K562 (cell line): ENCODE measurements around the gene DZIP3. TPM values are rescaled to one million over a fixed set of nuclear protein-coding genes. Genes with fewer than 3 reads are reported as not detected.

ENCODE experiments used
- ADNP ChIP-seq: fragments of 200-800 bp; sonication (Bioruptor generic); IDR thresholded peaks from 2 replicates; pipeline ENCODE4 v1.6.1; 2016; ENCODE audit warnings: missing genetic modification characterization, missing compliant biosample characterization
- BCL6 ChIP-seq: fragments of 250-450 bp; sonication (Bioruptor Pico); IDR thresholded peaks from 2 replicates; pipeline ENCODE4 v1.4.0; 2020
- E2F3 ChIP-seq: fragments of 250-450 bp; sonication (Bioruptor Pico); IDR thresholded peaks from 2 replicates; pipeline ENCODE4 v1.4.0; 2020; ENCODE audit warnings: mild to moderate bottlenecking
- HEY1 ChIP-seq: fragments of 250-450 bp; sonication (Bioruptor Pico); IDR thresholded peaks from 2 replicates; pipeline ENCODE4 v1.5.0; 2020; ENCODE audit warnings: mild to moderate bottlenecking, moderate library complexity, borderline replicate concordance
- KHSRP ChIP-seq: fragments of 450-650 bp; IDR thresholded peaks from 2 replicates; pipeline ENCODE4 v1.6.1; 2017
- MIER1 ChIP-seq: fragments of 450-650 bp; IDR thresholded peaks from 2 replicates; pipeline ENCODE4 v1.6.1; 2016; ENCODE audit warnings: antibody characterized with exemption, mild to moderate bottlenecking, low read depth
- NONO ChIP-seq, 2 experiments: fragments of 200-400 bp in 1 of 2; fragments of 450-650 bp in 1 of 2; formaldehyde crosslinking in 1 of 2; IDR thresholded peaks; 2 replicates each; pipeline ENCODE4 v1.6.1; 2017; ENCODE audit warnings: low read depth in 2 of 2, mild to moderate bottlenecking in 2 of 2, moderate library complexity in 2 of 2, low read length in 1 of 2
- PHTF2 ChIP-seq: fragments of 250-450 bp; sonication (Bioruptor Pico); IDR thresholded peaks from 2 replicates; pipeline ENCODE4 v1.5.0; 2021; ENCODE audit warnings: mild to moderate bottlenecking
- SETDB1 ChIP-seq: IDR thresholded peaks from one replicate; pipeline ENCODE4 v1.6.1; 2012; ENCODE audit warnings: low read length, control low read depth, inconsistent platforms
- SMARCB1 ChIP-seq: IDR thresholded peaks from 2 replicates; pipeline ENCODE4 v1.6.1; 2011; ENCODE audit warnings: improper control_type of control experiment, low read depth; ENCODE audit not compliant: insufficient read length
- ZKSCAN1 ChIP-seq: fragments of 150-350 bp; IDR thresholded peaks from 2 replicates; pipeline ENCODE4 v1.6.1; 2016; ENCODE audit warnings: low read depth, low read length
- ZKSCAN8 ChIP-seq: fragments of 200-800 bp; sonication (Bioruptor generic); IDR thresholded peaks from 2 replicates; pipeline ENCODE4 v1.6.1; 2016; ENCODE audit warnings: missing genetic modification characterization, missing compliant biosample characterization
- ZNF165 ChIP-seq: fragments of 250-450 bp; sonication (Bioruptor Pico); IDR thresholded peaks from 2 replicates; pipeline ENCODE4 v1.4.0; 2020; ENCODE audit warnings: borderline replicate concordance
- polyA plus RNA-seq, 8 experiments: library from polyadenylated mRNA; depleted of rRNA in 4 of 8; stranded (reverse) in 5 of 8; unstranded in 3 of 8; fragments of >200 nt; fragmentation: Nextera tagmentation in 2 of 8; fragmentation: Illumina TruSeq in 1 of 8; extraction: Ambion mirVana in 2 of 8; extraction: Trizol in 1 of 8; gene quantifications; 2 replicates each; pipeline versions ENCODE4 v1.2.1 to v1.2.3, GENCODE V29; 2011 to 2014; ENCODE audit warnings: inconsistent platforms in 1 of 8, missing spikeins in 1 of 8
- total RNA-seq, 7 experiments: library from RNA; depleted of rRNA in 6 of 7; stranded (reverse); fragments of >200 nt in 6 of 7; fragmentation: Illumina TruSeq in 2 of 7; extraction: Trizol in 2 of 7; gene quantifications; 2 replicates each; pipeline versions ENCODE4 v1.2.1 to v1.2.3, GENCODE V29; 2011 to 2021; ENCODE audit warnings: low replicate concordance in 1 of 7
- TF ChIP-seq, protein P1 (sequence below), 2 experiments: fragments of 450-650 bp; formaldehyde crosslinking in 1 of 2; IDR thresholded peaks; 2 replicates each; pipeline versions ENCODE4 v1.4.0 to v1.6.1; 2014 to 2020; ENCODE audit warnings: mild to moderate bottlenecking in 2 of 2, borderline replicate concordance in 1 of 2, low read depth in 1 of 2
- TF ChIP-seq, protein P2 (sequence below): fragments of 250-450 bp; sonication (Bioruptor Pico); IDR thresholded peaks from 2 replicates; pipeline ENCODE4 v1.4.0; 2020; ENCODE audit warnings: mild to moderate bottlenecking, moderate library complexity, borderline replicate concordance

DZIP3 gene
- total and polyA plus RNA-seq, 9 of the 15 experiments (the other 6 are each of a cell fraction or from before 2014, with no cell fraction given) = 3.5 to 9.7 (median 5.7) TPM

DNA sequence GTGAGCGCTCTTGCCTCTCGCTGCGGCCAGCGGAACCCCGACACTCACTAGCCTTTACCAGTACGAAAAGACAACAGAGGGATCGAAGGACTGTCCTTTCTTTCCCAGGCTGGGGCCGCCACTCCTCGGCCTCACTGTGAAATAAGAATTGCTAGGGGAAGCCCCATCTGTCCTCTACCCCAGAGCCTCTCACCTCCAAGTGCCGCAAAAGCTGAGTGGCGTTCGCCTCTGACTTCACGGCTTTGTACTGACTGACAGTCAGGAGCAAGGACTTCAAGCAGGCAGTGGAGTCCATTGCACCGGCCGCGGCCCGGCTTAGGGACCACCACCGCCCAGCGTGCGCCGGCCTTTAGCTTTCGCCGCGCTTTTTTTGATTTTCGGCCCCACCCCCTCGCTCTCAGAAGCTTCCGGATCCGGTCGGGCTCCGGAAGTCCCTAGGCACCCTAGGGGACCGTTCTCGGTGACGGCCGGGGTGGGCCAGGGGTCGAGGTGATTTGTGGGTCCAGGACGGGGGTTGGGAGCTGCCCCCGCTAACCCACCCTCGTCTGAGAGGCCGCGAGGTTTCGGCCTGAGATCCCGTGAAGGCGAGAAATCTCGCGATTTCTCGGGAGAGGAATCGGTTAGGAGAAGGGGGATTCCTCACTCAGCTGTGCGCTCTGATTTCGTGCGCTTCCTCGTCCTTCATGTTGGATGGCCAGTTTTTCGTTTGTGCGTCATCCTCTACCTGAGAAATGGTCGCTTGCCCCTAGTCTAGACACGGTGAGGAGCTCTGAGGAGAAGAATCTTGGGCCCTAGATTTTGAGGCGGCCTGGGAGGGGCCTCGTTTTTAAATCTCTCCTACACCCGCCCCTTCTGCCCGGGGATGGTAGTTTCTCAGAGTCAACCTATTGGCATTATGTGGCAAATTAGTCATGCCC lies at the start of gene DZIP3, which contains the start of gene CIP2A (continued):
- TF ChIP-seq, protein P1, sequence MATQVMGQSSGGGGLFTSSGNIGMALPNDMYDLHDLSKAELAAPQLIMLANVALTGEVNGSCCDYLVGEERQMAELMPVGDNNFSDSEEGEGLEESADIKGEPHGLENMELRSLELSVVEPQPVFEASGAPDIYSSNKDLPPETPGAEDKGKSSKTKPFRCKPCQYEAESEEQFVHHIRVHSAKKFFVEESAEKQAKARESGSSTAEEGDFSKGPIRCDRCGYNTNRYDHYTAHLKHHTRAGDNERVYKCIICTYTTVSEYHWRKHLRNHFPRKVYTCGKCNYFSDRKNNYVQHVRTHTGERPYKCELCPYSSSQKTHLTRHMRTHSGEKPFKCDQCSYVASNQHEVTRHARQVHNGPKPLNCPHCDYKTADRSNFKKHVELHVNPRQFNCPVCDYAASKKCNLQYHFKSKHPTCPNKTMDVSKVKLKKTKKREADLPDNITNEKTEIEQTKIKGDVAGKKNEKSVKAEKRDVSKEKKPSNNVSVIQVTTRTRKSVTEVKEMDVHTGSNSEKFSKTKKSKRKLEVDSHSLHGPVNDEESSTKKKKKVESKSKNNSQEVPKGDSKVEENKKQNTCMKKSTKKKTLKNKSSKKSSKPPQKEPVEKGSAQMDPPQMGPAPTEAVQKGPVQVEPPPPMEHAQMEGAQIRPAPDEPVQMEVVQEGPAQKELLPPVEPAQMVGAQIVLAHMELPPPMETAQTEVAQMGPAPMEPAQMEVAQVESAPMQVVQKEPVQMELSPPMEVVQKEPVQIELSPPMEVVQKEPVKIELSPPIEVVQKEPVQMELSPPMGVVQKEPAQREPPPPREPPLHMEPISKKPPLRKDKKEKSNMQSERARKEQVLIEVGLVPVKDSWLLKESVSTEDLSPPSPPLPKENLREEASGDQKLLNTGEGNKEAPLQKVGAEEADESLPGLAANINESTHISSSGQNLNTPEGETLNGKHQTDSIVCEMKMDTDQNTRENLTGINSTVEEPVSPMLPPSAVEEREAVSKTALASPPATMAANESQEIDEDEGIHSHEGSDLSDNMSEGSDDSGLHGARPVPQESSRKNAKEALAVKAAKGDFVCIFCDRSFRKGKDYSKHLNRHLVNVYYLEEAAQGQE (IDR thresholded peaks at IDR 0.05; ENCODE audit: borderline replicate concordance) = no peak
- TF ChIP-seq, protein P1 (CRISPR knock-in tag; IDR thresholded peaks at IDR 0.05; ENCODE audit: low read depth) = no peak
- TF ChIP-seq BCL6 (no peak), ZKSCAN1 (no peak), KHSRP (no peak), HEY1 (no peak), NONO (IDR thresholded peaks at IDR 0.05; ENCODE audit: low read depth in 2 of 2, low read length in 1 of 2) (no peak), ADNP (tag) (no peak), ZKSCAN8 (CRISPR knock-in tag) (no peak), SMARCB1 (no peak), PHTF2 (CRISPR knock-in tag) (no peak), MIER1 (no peak), SETDB1 (no peak), ZNF165 (no peak), E2F3 (CRISPR knock-in tag) (0 out of 2 replicates have a peak, but pooled peaks have one; percentile 11)
- TF ChIP-seq, protein P2, sequence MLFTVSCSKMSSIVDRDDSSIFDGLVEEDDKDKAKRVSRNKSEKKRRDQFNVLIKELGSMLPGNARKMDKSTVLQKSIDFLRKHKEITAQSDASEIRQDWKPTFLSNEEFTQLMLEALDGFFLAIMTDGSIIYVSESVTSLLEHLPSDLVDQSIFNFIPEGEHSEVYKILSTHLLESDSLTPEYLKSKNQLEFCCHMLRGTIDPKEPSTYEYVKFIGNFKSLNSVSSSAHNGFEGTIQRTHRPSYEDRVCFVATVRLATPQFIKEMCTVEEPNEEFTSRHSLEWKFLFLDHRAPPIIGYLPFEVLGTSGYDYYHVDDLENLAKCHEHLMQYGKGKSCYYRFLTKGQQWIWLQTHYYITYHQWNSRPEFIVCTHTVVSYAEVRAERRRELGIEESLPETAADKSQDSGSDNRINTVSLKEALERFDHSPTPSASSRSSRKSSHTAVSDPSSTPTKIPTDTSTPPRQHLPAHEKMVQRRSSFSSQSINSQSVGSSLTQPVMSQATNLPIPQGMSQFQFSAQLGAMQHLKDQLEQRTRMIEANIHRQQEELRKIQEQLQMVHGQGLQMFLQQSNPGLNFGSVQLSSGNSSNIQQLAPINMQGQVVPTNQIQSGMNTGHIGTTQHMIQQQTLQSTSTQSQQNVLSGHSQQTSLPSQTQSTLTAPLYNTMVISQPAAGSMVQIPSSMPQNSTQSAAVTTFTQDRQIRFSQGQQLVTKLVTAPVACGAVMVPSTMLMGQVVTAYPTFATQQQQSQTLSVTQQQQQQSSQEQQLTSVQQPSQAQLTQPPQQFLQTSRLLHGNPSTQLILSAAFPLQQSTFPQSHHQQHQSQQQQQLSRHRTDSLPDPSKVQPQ (CRISPR knock-in tag) = no peak
